ENCODE data around the gene MBD6.

The MBD6 gene

DNA sequence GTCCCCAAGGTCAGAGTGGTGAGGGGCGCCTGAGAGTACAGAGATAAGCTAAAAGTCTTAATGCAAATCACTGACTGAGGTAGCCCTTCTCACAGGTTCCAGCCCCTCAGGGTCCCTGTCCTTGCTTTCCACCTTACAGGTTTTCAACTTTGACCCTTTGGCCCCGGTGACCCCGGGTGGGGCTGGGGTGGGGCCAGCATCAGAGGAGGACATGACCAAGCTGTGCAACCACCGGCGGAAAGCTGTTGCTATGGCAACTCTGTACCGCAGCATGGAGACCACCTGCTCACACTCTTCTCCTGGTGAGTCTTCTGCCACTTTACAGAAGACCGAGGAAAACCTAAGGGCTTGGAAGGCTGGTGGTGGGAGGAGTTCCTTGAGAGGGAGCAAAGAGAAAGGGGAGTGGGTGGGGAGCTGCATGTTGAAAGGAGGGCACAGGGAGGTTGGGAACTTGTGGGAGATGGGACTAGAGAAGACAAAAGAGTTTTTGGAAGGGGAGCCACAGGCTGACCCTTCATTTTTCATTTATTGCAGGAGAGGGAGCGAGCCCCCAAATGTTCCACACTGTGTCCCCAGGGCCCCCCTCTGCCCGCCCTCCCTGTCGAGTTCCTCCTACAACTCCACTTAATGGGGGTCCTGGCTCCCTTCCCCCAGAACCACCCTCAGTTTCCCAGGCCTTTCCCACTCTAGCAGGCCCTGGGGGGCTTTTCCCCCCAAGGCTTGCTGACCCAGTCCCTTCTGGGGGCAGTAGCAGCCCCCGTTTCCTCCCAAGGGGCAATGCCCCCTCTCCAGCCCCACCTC, 2.4 kb downstream of the MBD6 start:
- no peak overlapping the region for H3K4me3 ChIP-seq (ENCODE audit: severe bottlenecking)
- DNase-seq (ENCODE audit: low spot score) = no peak
- H3K36me3 ChIP-seq (ENCODE audit: low read depth) = peaks cover 55% of the 10 kb centered on the region

DNA sequence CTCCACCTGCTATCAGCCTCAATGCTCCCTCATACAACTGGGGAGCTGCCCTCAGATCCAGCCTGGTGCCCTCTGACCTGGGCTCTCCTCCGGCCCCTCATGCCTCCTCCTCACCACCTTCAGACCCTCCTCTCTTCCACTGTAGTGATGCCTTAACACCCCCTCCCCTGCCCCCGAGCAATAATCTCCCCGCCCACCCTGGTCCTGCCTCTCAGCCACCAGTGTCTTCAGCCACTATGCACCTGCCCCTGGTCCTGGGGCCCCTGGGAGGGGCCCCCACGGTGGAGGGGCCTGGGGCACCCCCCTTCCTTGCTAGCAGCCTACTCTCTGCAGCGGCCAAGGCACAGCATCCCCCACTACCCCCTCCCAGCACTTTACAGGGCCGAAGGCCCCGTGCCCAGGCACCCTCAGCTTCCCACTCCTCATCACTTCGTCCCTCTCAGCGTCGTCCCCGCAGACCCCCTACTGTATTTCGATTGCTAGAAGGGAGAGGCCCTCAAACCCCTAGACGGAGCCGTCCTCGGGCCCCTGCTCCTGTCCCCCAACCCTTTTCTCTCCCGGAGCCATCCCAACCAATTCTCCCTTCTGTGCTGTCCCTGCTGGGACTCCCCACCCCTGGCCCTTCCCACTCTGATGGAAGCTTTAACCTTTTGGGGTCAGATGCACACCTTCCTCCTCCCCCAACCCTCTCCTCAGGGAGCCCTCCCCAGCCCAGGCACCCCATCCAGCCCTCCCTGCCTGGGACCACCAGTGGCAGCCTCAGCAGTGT, 3.2 kb downstream of the MBD6 start:
- TF ChIP-seq, protein P1, sequence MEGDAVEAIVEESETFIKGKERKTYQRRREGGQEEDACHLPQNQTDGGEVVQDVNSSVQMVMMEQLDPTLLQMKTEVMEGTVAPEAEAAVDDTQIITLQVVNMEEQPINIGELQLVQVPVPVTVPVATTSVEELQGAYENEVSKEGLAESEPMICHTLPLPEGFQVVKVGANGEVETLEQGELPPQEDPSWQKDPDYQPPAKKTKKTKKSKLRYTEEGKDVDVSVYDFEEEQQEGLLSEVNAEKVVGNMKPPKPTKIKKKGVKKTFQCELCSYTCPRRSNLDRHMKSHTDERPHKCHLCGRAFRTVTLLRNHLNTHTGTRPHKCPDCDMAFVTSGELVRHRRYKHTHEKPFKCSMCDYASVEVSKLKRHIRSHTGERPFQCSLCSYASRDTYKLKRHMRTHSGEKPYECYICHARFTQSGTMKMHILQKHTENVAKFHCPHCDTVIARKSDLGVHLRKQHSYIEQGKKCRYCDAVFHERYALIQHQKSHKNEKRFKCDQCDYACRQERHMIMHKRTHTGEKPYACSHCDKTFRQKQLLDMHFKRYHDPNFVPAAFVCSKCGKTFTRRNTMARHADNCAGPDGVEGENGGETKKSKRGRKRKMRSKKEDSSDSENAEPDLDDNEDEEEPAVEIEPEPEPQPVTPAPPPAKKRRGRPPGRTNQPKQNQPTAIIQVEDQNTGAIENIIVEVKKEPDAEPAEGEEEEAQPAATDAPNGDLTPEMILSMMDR (IDR thresholded peaks at IDR 0.05; ENCODE audit: poor library complexity, severe bottlenecking) = no peak
- Histone ChIP-seq H3K4me1 (ENCODE audit: insufficient read depth, poor library complexity, severe bottlenecking) (peaks cover 17% of the 10 kb centered on the region), H3K9me3 (ENCODE audit: severe bottlenecking) (no peaks in the 10 kb centered on the region), H3K27ac (ENCODE audit: poor library complexity, severe bottlenecking) (no peak overlapping the region), H3K27me3 (ENCODE audit: insufficient read depth, poor library complexity, severe bottlenecking) (no peaks in the 10 kb centered on the region), H3K4me3 (ENCODE audit: severe bottlenecking) (no peak overlapping the region), H3K36me3 (ENCODE audit: low read depth) (peaks cover 61% of the 10 kb centered on the region)
- no peak for ATAC-seq (ENCODE audit: low read depth)
- no peak for DNase-seq (ENCODE audit: low spot score)

More for the DNA sequence above, 2.4 kb downstream of the MBD6 start:
- TF ChIP-seq, protein P1 (IDR thresholded peaks at IDR 0.05; ENCODE audit: poor library complexity, severe bottlenecking) = no peak
- no peak for ATAC-seq (ENCODE audit: low read depth)
- Histone ChIP-seq H3K4me1 (ENCODE audit: insufficient read depth, poor library complexity, severe bottlenecking) (peaks cover 18% of the 10 kb centered on the region), H3K9me3 (ENCODE audit: severe bottlenecking) (no peaks in the 10 kb centered on the region), H3K27ac (ENCODE audit: poor library complexity, severe bottlenecking) (no peak overlapping the region), H3K27me3 (ENCODE audit: insufficient read depth, poor library complexity, severe bottlenecking) (no peaks in the 10 kb centered on the region)

DNA sequence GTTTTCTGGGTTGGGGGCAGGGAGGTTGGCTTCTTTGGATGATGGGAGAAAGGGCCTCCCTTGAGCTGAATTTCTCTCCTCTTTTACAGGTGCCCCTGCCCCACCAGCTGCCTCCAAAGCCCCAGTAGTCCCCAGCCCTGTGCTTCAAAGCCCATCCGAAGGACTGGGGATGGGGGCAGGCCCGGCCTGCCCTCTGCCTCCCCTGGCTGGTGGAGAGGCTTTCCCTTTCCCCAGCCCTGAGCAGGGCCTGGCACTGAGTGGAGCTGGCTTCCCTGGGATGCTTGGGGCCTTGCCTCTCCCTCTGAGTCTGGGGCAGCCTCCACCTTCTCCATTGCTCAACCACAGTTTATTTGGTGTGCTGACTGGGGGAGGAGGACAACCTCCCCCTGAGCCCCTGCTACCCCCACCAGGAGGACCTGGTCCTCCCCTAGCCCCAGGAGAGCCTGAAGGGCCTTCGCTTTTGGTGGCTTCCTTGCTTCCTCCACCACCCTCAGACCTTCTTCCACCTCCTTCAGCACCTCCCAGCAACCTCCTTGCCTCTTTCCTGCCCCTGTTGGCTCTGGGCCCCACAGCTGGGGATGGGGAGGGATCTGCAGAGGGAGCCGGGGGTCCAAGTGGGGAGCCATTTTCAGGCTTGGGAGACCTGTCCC, 4.0 kb downstream of the MBD6 start:
- Histone ChIP-seq H3K27me3 (ENCODE audit: insufficient read depth, poor library complexity, severe bottlenecking) (no peaks in the 10 kb centered on the region), H3K36me3 (ENCODE audit: low read depth) (peaks cover 69% of the 10 kb centered on the region), H3K27ac (ENCODE audit: poor library complexity, severe bottlenecking) (no peak overlapping the region), H3K4me1 (ENCODE audit: insufficient read depth, poor library complexity, severe bottlenecking) (peaks cover 9% of the 10 kb centered on the region), H3K4me3 (ENCODE audit: severe bottlenecking) (no peak overlapping the region), H3K9me3 (ENCODE audit: severe bottlenecking) (no peaks in the 10 kb centered on the region)
- no peak for DNase-seq (ENCODE audit: low spot score)
- ATAC-seq (ENCODE audit: low read depth) = no peak
- TF ChIP-seq, protein P1 (IDR thresholded peaks at IDR 0.05; ENCODE audit: poor library complexity, severe bottlenecking) = no peak

DNA sequence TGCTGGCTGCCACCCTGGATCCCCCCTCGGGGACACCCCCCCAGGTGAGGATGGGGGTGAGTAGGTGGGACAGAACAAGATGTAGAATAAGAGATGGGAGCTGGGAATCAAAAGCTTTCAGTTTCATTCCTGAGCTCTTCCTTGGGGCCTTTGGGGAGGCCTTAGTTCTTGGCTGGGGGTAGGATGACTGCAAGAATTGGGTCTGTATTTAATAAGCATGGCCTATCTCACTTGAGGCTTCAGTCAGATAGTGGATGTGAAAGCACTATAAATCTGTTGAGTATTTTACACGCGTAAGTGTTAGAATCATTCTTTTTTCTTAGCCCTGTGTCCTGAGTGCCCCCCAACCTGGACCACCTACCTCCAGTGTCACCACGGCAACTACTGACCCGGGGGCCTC, 4.6 kb downstream of the MBD6 start:
- ATAC-seq (ENCODE audit: low read depth) (no peak), DNase-seq (ENCODE audit: low spot score) (no peak)
- Histone ChIP-seq H3K27me3 (ENCODE audit: insufficient read depth, poor library complexity, severe bottlenecking) (no peaks in the 10 kb centered on the region), H3K4me3 (ENCODE audit: severe bottlenecking) (no peak overlapping the region), H3K4me1 (ENCODE audit: insufficient read depth, poor library complexity, severe bottlenecking) (peaks cover 4% of the 10 kb centered on the region), H3K36me3 (ENCODE audit: low read depth) (peaks cover 75% of the 10 kb centered on the region), H3K9me3 (ENCODE audit: severe bottlenecking) (no peaks in the 10 kb centered on the region), H3K27ac (ENCODE audit: poor library complexity, severe bottlenecking) (no peak overlapping the region)
- TF ChIP-seq, protein P1 (IDR thresholded peaks at IDR 0.05; ENCODE audit: poor library complexity, severe bottlenecking) = no peak

All from RWPE2 (cell line).